NCI-H146 treated with DMSO at 0.1 percent for 48 hours (cell line): ENCODE results near the gene SIK3.

Experiments used
- DNase-seq: peaks from one replicate; lab custom pipeline; 2025; ENCODE audit not compliant: unreplicated experiment; lab: John Stamatoyannopoulos, UW

The SIK3 gene

GRCh38 chr11:117110294-117110950, 12.2 kb upstream of the SIK3 start:
- DNase-seq = no peak

- DNase-seq = no peak
Observed at GRCh38 chr11:117107701-117108590, 9.7 kb upstream of the SIK3 start.

DNA sequence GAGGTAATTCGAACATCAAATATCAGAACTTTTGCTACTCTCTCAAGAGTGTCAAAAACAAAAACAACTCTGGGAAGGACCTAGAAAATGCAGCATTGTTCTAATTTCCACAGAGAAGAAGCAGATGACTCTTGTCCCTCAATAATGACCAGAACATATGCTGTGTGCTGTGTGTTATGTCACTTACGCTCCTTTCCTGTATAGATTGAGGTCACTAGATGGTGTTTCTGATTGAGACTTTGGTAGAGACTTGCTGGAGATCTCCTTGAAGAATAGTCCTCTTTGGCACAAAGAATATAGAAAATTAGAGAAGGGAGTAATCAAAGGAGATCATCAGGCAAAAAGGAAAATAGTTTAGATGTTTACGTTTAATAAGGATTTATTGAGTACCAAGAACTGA, 2.3 kb upstream of the SIK3 start:
- DNase-seq = no peak

- no peak for DNase-seq
Observed at GRCh38 chr11:117099696-117100095, 1.5 kb upstream of the SIK3 start.

GRCh38 chr11:117097389-117098268, 599 bp downstream of the SIK3 start:
- DNase-seq = peak; percentile 38

DNA sequence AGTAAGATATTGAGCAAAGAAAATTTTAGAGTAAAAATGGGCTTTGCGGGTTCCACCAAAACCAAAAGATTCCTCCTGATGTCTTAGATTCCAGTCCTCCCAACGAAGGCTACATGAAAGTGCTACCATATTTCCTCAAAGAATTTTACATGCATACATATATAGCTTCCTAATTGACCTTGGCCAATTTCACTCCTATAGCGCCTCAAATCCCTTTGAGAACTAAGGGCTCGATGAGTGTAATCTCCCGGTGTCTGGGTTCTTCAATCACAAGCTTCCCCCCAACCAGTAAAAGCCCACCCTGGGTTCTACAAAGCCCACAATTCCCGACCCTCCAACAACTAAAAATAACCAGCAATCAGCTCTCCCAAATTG, 1.2 kb downstream of the SIK3 start:
- no peak for DNase-seq

- no peak for DNase-seq
Observed at GRCh38 chr11:117096201-117096991, 1.8 kb downstream of the SIK3 start.

GRCh38 chr11:117095284-117096161, 2.7 kb downstream of the SIK3 start:
- no peak for DNase-seq

- no peak for DNase-seq
Observed at GRCh38 chr11:117094776-117095175, 3.5 kb downstream of the SIK3 start.

DNA sequence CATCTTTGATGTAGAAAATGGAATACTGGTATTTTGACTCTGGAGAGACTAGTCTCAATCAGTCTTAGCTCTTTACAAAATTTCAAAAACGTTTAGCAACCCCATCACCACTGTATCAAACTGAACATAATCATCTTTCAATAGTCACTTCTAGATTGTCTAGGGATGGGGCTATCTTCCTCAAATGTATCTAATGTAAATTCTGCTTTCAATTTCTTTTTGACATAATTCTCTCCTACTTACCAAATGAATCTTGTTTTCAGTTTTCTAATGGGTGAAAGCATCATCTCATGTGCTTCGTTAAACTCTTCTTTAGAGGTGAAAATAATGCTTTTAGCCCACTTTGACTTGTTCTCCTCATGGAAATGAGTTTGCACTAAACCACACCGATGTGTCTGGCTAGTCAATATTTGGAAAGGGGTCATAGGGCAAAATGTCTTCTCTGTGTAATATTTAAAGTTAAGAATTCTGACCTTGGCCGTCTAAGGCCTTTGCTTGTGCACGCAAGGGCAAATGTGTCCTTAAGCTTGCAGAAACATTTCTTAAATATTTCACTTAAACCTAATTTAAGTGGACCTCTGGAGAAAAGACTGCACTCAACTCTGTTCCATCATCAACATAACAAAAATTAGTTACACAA, 5.2 kb downstream of the SIK3 start:
- no peak for DNase-seq

DNA sequence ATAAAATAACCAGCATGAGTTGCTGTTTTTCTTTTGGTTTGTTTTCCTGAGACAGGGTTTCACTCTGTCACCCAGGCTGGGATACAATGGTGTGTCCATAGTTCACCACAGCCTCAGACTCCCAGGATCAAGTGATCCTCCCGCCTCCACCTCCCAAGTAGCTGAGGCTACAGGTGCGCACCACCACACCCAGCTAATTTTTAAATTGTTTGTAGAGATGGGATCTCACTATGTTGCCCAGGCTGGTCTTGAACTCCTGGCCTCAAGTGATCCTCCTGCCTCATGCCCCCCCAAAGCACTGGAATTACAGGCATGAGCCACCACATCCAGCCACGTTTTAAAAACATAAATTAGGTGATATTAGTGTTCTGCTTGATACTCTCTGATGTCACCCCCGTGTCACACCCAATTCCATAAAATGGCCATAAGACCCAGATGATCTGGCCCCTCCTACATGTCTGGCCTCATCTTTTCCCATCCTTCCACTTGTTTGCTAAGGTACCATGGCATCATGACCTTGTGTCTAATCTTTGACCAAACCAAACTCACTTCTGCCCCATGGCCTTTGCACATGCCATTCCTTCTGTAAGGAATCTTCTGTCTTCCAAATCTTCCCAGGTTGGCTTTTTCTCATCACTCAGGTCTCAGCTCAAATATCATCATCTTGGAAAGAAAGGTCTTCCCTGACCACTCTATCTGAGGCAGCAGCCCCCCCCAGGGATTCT, 6.3 kb downstream of the SIK3 start:
- DNase-seq = no peak

- DNase-seq = no peak
Observed at GRCh38 chr11:117090111-117090706, 8.0 kb downstream of the SIK3 start.

GRCh38 chr11:117089685-117090084, 8.5 kb downstream of the SIK3 start:
- DNase-seq = no peak

DNA sequence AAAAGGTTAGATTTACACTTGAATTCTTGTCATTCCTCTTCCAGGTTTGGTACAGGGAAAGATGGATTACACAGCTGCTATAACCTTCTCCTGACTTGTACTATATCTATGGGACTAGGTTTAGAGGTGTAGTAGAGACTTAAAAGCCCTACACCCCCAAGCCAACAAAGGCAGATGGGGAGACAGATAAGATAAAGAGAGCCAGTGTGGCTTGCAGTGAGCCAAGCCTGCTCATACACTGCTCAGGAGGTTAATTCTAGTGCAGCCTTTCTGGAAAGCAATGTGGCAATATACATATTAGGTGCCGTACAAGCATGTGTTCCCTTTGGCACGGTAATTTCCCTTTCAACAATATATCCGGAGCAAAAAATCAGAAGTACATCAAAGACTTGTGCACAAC, 10.8 kb downstream of the SIK3 start:
- no peak for DNase-seq

DNA sequence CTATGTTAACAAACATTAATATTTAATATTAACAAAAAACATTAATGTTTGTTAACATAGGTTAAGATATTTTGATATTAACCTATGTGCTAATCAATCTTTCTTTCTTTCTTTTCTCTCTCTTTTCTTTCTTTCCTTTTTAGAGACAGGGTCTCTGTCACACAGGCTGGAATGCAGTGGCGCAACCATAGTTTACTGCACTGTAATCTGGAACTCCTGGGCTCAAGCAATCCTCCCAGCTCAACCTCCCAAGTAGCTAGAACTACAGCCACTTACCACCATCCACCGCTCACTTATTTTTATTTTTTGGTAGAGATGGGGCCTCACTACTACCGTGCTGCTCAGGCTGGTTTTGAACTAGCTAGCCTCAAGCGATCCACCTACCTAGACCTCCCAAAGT, 13.2 kb downstream of the SIK3 start:
- DNase-seq = no peak

- DNase-seq = no peak
Observed at GRCh38 chr11:117083011-117083935, 15.0 kb downstream of the SIK3 start.

GRCh38 chr11:117081908-117082307, 16.3 kb downstream of the SIK3 start:
- DNase-seq = no peak
